Measurements from ENCODE around the gene CBFA2T2. TPM values are rescaled to one million over a fixed set of nuclear protein-coding genes. Genes with fewer than 3 reads are reported as not detected.
"Not testable (repeated sequence)": the region's sequence is repeated elsewhere in the genome, so short reads cannot be mapped to it uniquely, and the experiment has no call there.

The CBFA2T2 gene
- total and polyA plus RNA-seq, 9 donors: 9.4 to 29.8 (median 21.2) TPM

DNA sequence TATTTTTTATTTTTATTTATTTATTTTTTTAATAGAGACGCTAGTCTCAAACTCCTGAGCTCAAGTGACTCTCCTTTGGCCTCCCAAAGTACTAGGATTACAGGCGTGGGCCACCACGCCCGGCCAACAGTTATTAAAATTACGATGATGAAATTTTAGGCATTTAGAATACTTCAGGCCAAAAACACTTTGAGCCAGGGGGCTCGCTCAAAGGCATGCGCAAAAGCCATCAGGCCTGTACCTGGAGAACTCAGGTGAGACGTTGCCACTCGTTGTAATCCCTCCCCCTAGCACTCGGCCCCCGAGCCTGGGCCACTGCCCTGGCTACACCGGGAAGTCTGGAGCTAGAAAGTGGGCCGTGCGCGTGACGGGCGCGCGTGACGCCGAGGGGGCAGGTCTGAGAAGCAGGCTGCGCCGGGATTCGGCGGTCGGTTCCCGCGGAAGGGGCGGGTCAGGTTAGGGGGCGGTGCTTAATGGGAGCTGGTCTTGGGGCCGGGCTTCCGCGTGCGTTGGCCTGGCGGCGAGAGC is 337 bp upstream of the CBFA2T2 start:
- Histone ChIP-seq H3K4me1 (ENCODE audit: insufficient read depth) (peaks cover 6% of the 10 kb centered on the region), H3K9me3 (no peaks in the 10 kb centered on the region), H3K27me3 (no peaks in the 10 kb centered on the region), H3K36me3 (no peaks in the 10 kb centered on the region), H3K4me3 (peak overlapping the region; percentile 45), H3K27ac (peak overlapping the region; percentile 86 to 94)
- WGBS, 3 donors: 1 to 2% (median 1%) methylated on average over 31 to 36 of the region's 36 CpGs
- peak; percentile 100 for DNase-seq
- TF ChIP-seq POLR2A (IDR thresholded peaks at IDR 0.05) (peak; percentile 98), EP300 (IDR thresholded peaks at IDR 0.05) (peak; percentile 86)
- TF ChIP-seq, protein P1, sequence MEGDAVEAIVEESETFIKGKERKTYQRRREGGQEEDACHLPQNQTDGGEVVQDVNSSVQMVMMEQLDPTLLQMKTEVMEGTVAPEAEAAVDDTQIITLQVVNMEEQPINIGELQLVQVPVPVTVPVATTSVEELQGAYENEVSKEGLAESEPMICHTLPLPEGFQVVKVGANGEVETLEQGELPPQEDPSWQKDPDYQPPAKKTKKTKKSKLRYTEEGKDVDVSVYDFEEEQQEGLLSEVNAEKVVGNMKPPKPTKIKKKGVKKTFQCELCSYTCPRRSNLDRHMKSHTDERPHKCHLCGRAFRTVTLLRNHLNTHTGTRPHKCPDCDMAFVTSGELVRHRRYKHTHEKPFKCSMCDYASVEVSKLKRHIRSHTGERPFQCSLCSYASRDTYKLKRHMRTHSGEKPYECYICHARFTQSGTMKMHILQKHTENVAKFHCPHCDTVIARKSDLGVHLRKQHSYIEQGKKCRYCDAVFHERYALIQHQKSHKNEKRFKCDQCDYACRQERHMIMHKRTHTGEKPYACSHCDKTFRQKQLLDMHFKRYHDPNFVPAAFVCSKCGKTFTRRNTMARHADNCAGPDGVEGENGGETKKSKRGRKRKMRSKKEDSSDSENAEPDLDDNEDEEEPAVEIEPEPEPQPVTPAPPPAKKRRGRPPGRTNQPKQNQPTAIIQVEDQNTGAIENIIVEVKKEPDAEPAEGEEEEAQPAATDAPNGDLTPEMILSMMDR (IDR thresholded peaks at IDR 0.05): no peak
- intact Hi-C loops (cut with DNase I): loop anchor here in 1 of 4 donors (10.0 kb wide), 1 partner anchor 155 kb away; no protein-coding TSS in a partner anchor

DNA sequence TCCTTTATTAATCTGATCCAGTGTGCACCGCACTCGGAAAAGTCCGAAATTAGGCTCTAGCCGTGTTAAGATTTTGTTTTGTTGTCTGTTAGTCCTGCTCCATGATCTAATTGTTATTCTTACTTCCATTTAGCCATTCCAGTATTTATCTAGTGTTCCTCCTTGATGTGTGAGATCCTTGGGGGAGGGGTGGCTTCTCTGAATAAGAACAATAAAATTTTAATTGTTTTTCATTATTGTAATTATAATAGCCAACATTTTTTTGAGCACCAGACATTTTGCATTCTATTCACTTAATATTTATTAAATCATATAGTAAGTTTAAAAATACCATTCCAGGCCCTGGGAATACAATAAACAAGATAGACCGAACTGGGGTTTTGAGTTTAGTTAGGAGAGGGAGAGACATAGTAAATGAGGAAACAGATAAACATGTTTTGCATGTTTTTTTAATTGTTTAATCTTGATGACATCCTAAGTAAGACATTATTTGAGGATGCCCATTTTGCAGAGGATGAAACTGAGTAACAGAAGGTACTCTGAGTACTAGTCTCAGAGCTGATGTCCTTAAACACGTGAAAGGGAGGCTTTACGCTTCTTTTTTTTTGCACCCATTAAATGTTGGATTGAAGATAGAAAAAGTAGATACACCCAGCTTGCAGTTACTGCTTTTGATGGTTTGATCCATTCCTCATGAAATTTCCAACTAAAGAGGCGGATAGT is 1.2 kb downstream of the CBFA2T2 start:
- Histone ChIP-seq H3K27me3 (no peaks in the 10 kb centered on the region), H3K36me3 (no peaks in the 10 kb centered on the region), H3K27ac (no peak overlapping the region), H3K4me3 (peak overlapping the region; percentile 94), H3K4me1 (ENCODE audit: insufficient read depth) (peaks cover 6% of the 10 kb centered on the region), H3K9me3 (no peaks in the 10 kb centered on the region)
- 28 to 38% (median 29%) methylated on average over 8 of the region's 8 CpGs for WGBS, 3 donors
- intact Hi-C loops (cut with DNase I): loop anchor here in 1 of 4 donors (10.0 kb wide), 1 partner anchor 154 kb away; no protein-coding TSS in a partner anchor
- DNase-seq: no peak
- TF ChIP-seq POLR2A (IDR thresholded peaks at IDR 0.05) (no peak), EP300 (IDR thresholded peaks at IDR 0.05) (no peak)
- TF ChIP-seq, protein P1 (IDR thresholded peaks at IDR 0.05): no peak

DNA sequence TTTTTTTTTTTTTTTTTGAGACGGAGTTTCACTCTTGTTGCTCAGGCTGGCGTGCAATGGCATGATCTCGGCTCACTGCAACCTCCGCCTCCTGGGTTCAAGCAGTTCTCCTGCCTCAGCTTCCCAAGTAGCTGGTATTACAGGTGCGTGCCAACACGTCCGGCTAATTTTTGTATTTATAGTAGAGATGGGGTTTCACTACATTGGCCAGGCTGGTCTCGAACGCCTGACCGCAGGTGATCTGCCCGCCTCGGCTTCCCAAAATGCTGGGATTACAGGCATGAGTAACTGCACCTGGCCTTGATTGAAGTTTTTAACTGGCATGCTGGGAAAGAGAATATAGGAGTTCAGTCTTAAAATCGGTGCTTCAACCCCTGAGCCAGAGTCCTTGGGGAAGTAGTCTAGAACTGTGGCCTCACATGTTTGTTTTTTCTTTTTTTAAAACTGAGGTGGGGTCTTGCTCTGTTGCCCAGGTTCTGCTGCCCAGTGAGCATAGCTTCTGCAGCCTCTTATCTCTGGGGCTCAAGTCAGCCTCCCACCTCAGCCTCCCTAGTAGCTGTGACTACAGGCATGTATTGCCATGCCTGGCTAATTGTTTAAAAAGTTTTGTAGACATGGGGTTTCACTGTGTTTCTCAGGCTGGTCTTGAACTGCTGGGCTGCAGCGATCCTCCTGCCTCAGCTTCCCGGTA is 3.3 kb downstream of the CBFA2T2 start:
- no peak overlapping the region for H3K27ac ChIP-seq
- peaks cover 10% of the 10 kb centered on the region for H3K4me1 ChIP-seq (ENCODE audit: insufficient read depth)
- intact Hi-C loops (cut with DNase I): loop anchor here in 1 of 4 donors (10.0 kb wide), 1 partner anchor 152 kb away; no protein-coding TSS in a partner anchor
- 95 to 96% (median 95%) methylated on average over 15 of the region's 15 CpGs for WGBS, 3 donors
- H3K36me3 ChIP-seq: no peaks in the 10 kb centered on the region
- no peak for TF ChIP-seq EP300 (IDR thresholded peaks at IDR 0.05)
- no peak for TF ChIP-seq POLR2A (IDR thresholded peaks at IDR 0.05)
- TF ChIP-seq, protein P1 (IDR thresholded peaks at IDR 0.05): no peak
- DNase-seq: peak in 1 of 5 donors; percentile 25
- H3K9me3 ChIP-seq: no peaks in the 10 kb centered on the region
- H3K27me3 ChIP-seq: no peaks in the 10 kb centered on the region
- no peak overlapping the region for H3K4me3 ChIP-seq

DNA sequence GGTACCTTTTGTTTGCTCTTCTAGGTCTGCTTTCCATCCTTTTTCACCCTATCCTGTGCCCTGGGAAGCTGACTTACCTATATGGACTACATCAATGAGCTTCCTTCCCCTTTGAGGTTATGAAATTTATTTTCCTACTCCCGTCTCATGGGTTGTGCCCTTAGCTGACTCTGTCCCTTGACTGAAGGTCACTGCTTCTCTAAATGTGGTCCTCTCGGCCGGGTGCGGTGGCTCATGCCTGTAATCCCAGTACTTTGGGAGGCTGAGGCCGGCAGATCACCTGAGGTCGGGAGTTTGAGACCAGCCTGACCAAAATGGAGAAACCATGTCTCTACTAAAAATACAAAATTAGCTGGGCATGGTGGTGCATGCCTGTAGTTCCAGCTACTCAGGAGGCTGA is 6.9 kb downstream of the CBFA2T2 start:
- DNase-seq: peak in 1 of 5 donors; percentile 15
- WGBS, 3 donors: 90 to 93% (median 91%) methylated on average over 6 of the region's 6 CpGs
- not testable (repeated sequence) for H3K27me3 ChIP-seq; H3K4me3 ChIP-seq; H3K9me3 ChIP-seq; H3K27ac ChIP-seq; H3K36me3 ChIP-seq; H3K4me1 ChIP-seq (ENCODE audit: insufficient read depth)
- intact Hi-C loops (cut with DNase I): loop anchor here in 1 of 4 donors (10.0 kb wide), 1 partner anchor 148 kb away; no protein-coding TSS in a partner anchor
